Right kidney (tissue), 1 donor: ENCODE results near the gene KCP.

Source experiments
- DNase-seq: peaks from one replicate; pipeline ENCODE4 v3.0.0-alpha.2; 2016

Gene KCP

DNA sequence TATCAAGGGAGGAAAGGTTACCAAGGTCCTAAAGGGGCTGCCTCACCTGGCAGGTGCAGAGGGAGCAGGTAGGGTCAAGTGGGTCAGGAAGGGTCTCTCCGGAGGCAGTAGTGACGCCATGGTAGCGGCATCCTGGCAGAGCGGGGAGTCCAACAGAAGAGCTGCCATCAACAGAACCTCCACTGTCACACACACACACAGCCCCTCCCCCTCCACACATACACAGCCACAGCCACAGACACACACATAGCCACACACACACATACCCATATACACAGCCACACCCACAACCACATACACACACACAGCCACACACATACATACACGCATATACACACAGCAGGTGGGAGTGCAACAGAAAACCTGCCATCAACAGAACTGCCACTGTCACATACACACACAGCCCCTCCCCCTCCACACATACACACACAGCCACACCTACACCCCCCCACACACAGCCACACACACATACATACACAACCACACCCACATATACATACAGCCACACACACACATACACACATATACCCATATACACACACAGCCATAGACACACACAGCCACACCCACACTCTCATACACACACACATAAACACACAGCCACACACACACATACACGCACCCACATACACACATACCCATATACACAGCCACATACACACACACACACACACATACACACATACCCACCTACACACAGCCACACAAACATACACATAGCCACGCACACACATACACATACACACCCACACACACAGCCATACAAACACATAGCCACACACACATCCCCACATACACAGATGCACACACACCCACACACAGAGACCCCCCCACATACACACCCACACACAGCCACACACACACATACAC, 23.1 kb downstream of the KCP start:
- no peak for DNase-seq

DNA sequence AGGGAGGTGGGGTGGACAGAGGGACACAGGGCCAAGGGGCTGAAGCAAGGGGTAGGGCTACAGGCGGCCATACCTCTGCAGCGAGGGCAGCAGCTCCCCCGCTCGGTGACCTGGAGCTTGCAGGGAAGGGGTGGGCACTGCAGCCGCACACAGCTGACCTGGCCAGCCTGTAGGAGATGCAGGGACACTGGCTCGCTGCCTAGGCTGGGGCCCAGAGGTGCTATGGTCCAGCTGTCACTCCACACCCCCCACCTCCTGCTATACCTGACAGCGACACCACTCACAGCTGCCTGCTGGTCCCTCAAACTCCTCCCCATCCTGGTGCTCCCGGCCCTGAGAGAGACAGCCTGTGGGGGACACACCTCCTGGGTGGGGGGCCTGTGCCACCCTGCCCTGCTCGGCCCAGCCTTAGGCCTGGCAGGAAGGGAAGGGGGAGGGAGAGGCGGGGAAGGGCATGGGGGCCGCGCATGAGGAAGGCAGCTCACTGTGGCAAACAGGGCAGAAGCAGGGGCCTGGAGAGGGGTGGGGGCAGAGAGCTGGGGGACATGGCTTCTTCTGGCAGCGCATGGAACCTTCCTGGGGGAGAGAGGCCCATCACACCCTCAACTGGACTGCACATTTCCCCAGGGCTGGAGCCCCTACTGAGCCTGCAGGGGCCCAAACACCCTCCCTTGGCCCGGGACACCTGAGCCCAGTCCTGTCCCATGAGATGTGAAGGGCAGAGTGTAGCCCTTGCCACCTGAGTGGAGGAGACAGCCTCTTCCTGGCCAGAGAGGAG, 23.9 kb downstream of the KCP start:
- DNase-seq = no peak

DNA sequence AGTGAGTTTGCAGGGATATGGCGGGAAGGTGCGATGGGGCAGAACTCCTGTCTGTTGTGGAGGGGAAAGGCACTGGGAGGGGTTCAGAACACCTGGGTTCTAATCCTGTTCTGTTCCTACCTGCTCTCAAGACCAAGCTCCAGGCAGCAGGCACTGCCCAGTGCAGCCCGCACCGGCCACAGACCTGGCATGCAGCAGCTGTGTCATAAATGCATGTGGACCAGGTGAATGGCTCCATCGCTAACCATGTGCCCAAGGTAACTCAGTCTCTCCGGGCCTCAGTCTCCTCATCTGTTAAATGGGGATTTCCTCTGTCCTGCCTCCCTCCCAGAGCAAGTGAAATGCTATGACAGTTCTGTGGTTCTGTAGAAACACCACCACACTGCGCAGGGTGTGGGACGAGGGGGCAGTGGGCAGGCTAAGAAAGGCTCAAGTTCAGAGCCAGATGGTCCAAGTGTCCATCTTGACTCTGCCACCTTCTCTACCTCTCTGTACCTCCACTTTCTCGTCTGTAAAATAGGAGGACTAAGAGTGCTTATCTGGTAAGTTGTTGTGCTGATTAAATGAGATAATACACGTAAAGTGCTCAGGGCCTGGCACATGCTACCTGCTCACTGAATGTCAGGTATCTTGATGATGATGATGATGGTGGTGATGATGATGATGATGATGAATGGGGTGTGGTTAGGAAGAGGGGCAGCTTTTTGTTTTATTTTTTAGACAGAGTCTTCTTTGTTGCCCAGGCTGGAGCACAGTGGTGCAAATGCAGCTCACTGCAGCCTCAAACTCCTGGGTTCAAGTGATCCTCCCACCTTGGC, 24.9 kb downstream of the KCP start:
- DNase-seq = no peak

DNA sequence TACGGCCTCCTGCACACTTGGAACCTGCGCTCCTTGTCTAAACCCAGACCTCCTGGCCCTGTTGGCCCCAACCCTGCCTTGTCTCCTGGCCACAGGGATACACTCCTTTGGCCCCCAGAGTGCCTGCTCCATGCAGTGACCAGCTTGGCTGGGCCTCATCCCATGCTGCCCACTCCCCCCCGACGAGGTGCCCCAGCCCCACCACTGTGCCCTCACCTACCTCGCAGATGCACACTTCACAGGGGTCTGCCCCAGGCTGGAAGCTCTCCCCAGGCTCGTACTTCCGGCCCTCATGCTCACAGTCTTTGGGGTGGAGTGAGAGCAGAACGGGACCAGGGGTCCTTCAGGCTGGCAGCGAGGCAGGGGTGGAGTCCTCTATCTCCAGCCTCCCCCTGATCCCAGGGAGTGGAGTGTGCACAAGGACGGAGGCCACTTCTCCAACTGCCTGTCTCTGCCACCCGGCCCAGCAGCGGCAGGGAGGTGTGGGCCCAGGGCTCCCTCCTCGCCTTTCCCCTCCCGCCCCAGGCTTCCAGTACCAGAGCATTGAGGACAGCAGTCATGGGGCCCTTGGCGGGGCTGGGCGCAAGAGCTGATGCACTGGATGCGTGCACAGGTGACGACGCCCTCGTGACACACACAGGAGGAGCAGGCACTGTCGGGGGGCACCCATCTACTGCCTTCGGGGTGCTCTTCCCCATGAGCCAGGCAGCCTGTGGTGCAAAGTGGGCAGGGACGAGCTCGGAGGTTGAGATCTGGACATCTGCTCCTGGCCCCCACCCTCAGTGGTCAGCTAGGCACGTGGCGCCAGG, 25.7 kb downstream of the KCP start:
- DNase-seq = no peak

DNA sequence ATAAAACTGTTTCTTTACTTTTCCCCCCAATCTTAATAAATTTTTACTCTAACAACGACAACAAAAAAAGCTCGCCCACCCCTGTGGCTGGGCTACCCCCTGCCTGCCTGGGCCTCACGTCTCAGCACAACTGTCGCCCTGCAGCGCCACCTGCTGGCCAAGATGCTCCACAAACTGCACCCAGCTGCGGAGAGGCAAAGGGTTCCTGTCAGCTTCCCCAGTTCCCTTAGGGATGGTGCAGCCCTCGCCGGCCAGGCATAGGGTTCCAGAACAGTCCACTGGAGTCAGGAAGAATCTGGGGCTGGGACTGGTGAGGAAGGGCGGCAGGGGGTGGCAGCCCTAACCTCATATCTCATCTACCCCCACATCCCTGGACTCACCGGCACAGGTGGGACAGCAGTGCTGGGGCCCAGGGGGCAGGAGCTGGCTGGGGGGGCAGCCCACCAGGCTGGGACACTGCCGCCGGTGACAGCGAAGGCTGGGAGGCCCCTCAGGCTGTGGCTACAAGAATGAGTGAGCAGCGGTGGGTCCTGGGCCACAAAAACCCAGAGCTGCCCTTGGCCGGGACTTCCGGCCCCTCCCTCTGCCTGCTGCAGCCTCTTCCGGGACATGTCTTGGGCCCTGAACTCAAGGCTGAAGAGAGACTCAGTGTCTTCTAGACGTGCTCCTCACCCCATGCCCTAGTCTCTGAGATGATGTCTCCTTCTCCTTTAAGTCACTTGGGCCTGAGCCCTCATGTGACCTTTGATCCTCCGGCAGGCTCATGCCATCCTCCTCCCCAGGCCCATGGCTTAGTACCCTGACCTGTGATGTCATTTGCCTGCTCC, 26.7 kb downstream of the KCP start:
- DNase-seq = peak; percentile 74

DNA sequence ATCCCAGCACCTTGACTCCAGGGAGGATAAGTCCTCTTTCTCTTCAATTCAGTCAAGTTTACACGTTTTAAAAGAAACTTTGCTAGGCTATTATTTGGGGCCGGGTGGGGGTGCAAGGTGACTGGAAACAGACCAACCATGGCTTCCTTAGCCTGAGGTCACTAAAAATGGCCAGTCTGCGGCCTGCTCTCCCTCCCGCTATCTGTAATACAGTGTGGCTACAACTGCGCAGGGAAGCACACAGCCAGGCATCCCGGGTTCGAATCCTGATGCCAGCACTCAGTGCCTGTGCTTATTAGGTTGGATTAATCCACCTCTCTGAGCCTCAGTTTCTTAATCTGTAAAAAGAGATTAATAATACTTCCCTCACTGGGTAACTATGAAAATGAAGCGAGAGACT, 28.4 kb downstream of the KCP start:
- no peak for DNase-seq

DNA sequence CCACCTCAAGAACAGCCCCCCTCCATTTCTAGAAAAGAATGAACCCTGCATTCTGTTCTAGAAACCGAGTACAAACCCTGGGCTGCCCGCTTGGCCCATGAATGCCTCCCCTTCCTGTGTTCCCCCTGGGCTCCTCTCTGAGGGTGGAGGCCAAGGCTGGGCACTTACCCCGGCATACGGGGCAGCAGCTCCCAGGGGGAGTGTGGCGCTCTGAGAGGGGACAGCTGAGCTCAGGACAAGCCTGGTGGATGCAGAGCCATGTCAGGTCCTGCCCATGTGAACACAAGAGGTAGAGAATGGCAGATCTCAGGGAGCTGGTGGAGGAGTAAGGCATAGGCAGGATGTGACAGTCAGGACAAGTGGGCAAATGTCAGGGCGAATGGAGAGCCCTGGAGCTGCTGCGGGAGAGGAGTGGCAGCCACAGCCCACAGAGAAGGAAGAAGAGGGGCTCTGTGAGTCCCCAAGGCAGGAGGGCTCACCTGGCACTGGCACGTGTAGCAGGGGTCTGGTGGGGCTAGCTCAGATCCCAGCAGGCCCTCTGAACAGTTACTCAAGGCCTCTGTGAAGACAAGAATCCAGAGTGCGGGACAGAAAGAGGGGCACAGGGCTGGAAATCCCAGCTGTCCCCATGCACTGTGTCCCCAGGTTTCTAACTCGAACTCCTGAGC, 28.9 kb downstream of the KCP start:
- DNase-seq = no peak

DNA sequence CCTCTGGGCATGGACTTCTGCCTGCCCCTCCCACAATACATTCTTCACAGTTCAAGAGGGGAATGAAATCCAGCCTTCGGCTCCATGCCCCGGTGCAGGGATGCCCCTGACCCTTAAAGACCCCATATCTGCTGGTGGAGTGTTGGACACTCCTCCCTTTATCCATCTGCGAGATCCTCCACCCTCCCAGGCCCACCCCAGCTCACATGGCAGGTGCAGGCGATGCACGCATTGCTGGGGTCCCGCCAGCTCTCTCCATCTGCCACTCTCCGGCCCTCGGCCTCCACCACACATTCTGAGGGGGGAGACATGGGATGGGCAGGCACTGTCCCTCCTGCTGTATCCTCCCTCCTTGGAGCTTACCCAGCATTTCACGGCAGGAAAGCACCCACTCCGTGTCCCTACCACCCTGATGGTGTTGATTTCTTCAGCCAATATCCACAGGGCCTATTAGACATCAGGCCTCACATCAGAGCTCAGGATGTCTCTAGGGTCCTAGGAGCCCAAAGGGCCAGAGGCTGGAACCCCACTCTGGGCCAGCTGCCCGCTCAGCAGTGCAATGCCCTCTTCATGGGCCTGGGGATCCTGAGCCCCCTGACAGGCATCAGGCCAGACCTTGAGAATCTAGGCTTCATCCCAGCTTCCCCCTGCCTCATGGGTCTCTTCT, 29.6 kb downstream of the KCP start:
- DNase-seq = no peak

DNA sequence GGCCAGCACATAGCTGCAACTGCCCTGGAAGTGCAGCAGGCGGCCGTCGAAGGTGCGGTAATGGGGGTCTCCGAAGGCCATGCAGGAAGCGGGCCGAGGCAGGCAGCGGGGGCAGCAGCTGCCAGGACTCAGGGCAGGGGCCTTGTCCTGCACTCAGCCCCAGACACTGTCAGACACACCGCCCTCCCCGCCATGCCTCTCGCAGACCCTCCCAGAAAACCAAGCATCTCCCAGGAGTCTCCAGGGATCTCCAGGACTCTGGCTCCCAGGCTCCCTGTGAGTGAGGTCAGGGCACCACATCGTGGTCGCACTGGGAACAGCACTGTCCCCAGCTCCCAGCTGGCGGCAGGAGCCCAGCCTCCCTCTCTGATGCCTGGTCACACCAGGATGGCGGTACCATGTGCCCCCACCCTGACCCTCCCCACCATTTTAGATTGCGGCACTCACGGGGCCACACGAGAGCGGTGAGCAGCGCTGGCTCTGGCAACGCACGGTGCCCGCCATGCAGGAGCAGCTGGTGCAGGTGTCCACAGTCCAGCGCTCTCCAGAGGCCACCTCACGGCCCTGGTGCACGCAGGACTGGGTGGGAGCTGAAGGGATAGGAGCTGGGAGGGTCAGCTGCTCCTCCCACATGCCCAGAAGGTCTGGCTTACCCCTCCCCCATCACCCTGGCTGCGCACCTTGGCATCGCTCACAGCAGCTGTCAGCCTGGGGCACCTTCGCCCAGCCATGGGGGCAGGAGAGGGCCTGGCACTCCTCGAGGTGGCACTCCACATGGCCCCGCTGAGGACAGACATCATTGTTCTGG, 30.4 kb downstream of the KCP start:
- no peak for DNase-seq

DNA sequence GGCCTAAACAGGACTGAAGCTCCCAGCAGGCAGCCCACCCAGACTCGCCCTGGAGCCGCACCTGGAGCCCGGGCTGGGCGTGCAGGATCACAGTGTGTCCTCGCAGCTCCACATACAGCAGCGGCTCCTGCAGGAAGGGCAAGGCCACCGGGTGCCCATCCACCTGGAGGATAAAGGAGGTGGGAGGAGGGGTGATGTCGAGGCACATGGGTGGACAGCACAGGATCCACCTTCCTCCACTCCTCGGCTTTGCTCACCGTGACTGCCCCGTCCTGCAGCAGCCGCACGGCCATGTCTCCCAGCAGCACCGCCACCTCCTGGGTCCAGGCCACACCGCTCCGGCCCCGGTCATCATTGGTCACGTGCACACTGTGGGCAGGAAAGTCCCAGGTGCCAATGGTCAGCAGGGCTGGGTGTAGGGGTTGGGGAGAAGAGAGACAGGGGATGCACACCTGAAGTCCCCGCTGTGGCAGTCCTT, 31.0 kb downstream of the KCP start:
- no peak for DNase-seq

DNA sequence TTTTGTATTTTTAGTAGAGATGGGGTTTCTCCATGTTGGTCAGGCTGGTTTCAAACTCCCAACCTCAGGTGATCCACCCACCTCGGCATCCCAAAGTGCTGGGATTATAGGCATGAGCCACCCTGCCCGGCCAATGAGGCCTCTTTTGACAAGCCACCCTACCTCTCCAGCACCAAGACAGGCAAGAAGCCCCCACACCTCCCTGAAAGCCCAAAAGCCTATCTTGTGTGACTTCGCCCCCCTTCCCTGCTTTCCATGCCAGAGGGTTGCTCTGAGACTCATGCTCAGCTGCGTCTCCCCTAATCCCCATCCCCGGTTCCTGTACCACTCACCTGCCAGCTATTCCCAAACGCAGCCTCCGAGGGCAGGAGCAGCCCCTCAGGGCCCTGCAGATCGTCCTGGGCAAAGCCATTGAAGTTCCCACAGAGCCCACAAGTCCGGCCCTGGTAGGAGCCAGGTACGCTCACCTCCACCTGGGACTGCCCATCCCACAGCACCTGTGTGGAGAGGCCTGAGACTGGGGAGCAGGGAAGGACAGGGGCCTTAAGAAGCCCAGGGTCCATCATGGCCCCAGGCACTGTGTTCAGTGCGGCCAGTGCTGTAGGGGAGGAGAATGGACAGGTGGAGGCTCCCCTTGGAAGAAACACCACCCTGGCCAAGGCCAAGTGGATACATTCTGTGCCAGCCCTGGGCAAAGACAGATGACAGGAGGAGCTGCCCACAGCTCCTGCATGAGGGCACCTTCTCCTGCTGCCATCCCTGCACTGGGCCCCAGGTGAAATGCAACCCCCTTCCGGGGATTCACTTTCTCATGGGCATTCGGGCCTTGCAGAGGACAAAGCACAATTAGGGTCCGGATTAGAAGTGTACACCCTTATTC, 32.0 kb downstream of the KCP start:
- no peak for DNase-seq

DNA sequence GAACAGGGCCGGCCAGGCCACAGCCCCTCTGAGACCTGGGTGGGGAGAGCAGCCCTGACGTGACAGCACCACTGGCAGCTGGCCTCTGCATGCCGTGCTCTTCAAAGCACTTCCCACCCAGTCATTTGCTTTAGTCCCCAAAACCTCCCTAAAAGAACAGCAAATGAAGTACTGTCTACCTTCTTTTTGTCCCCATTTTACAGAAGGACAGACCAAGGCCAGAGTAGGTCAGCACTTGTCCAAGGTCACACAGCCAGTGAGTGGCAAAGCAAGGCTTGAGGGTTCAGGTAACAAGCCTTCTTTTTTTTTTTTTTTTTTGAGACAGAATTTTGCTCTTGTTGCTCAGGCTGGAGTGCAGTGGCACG, 32.8 kb downstream of the KCP start:
- no peak for DNase-seq

DNA sequence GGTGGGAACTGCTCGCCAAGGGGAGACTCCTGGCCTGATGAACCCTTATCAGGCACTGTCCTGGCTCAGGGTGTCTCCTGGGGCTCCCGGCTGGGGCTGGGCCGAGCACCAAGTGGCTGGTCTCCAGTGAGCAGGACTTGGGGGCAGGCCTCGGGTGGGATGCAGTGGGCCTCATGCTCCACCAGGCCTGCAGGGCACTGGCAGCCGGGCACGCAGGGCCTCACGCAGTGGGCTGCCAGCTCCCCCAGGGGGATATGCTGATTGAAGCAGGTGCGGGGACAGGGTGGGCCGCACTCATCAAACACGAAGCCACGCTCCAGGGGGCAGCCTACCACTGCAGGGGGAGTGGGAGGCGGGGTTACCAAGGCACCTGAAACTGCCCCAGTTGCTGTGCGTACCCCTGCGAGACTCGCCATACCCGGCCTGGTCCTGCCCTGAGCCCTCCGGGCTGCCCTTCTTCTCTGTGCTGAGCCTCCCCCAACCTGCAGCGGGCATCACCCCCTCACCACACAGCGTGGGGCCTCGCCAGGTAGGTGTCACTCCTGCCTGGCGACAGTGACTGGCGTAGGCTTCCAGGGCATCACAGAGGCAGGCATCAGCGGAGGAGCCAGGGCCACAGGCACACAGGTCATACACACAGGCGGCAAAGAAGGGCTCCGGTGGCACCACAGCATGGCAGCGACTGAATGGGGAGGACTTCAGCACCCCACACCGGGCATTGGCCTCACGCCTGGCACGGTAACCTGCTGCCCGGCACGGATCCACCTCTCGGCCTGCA, 33.3 kb downstream of the KCP start:
- DNase-seq = no peak

DNA sequence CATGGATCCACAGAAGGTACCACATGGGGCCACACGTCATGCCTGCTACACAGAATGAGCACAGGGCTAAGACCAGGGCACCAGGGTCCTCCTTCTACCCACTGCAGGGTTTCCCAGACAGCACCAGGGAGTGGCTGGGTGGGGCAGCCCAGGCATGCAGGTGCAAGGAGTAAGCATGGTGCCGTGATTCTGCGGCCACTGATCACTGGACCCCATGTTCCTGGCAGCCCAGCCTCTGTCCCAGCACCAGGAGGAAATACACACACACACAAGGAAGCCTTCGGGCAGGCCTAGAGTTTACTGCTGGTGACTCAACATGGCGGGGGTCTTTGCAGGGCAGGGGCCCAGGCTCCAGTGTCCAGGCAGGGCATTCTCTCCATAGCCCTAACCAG, 33.9 kb downstream of the KCP start:
- DNase-seq = no peak

DNA sequence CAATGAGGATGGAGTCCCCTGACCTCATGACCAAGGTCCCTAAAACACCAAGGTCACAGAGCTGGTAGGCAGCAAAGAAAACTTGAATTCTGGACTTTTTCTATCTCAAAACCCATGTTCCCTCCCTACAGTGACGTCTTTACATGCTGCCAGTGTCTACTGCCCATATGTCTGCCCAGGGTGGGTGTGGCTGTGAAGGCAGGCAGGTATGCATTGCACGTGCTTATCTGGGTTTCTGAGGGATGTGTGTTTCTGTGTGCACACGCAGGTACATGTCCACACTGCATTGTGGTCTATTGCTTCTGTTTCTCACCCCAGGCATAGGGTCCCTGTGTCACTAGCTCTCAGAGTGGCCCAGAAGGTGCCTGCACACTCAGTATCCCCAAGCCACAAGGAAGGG, 34.4 kb downstream of the KCP start:
- DNase-seq = no peak

DNA sequence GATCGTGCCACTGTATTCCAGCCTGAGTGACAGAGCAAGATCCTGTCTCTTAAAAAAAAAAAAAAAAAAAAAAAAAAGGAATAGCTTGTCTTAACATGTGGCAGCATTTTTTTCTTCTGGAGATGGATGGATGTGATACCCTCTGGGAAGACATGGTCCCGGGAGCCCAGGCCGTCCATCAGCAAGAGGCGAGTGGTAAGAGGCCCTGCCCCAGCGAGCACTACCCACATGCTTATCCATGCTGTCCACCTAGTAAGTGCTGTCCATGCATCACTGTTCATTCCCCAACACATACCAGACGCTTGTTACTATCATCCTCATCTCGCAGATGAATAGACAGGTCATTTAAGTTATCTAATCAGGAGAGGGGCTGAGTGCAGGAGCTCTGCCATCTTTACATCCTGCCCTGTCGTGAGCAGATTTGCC, 35.0 kb downstream of the KCP start:
- DNase-seq = no peak
